Kidney epithelial cell (primary cell): ENCODE measurements around the gene DMXL2. TPM values are rescaled to one million over a fixed set of nuclear protein-coding genes. Genes with fewer than 3 reads are reported as not detected.
"Not testable (repeated sequence)": the region's sequence is repeated elsewhere in the genome, so short reads cannot be mapped to it uniquely, and the experiment has no call there.

Experiments
- DNase-seq: peaks from one replicate; pipeline ENCODE4 v3.0.0-alpha.2; 2010; ENCODE audit warnings: low read depth
- H3K27me3 ChIP-seq: 2 replicates; pipeline ENCODE4 v1.6.0; 2011; ENCODE audit warnings: low read length; ENCODE audit not compliant: control insufficient read depth, insufficient read depth
- H3K36me3 ChIP-seq: 2 replicates; pipeline ENCODE4 v1.5.1; 2011; ENCODE audit warnings: low read length; ENCODE audit not compliant: control insufficient read depth, insufficient read depth
- H3K4me3 ChIP-seq: 2 replicates; pipeline ENCODE4 v1.5.1; 2011; ENCODE audit warnings: low read depth, mild to moderate bottlenecking, control low read depth, low read length
- total RNA-seq: library from RNA; depleted of rRNA; stranded (reverse); fragments of >200 nt; gene quantifications from 2 replicates; pipeline ENCODE4 v1.2.3, GENCODE V29; 2015
- TF ChIP-seq, protein P1 (sequence below): IDR thresholded peaks from 2 replicates; pipeline ENCODE4 v1.5.1; 2011; ENCODE audit warnings: mild to moderate bottlenecking, moderate library complexity, low read length, control low read depth, inconsistent platforms; ENCODE audit not compliant: insufficient read depth, poor library complexity, severe bottlenecking

DMXL2 gene
- total RNA-seq, 1 donor from 2014 or later = 31.7 TPM

DNA sequence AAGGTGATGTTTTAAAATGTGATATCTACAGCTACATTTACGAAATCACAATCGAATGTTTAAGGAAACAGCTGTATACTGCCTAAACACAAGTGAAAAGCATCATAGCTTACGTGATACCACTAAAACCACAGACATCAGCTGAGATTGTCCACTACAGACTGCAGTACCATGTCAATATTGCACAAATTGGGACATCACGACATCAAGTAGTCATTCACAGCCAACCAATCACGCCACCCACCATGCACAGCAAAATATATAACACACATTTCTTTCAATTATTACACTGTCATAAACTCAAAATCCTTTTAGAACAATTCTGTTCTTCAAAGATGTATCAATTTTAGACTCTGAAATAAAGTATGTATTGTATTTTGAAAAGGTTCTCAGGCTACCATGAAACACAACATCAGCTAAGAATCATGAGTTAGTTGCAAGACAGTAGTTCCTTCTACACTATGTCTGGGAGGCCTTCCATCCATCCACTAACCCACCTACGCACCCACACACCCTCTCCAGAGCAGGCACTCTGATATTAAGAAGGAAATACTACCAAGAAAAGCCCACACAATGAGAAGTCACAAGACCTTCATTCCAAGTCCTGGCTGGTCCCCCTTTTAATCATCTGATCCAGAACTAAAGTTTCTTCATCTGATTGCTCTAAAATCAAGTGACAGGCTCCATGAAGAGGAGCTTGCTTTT is 3.1 kb downstream of the DMXL2 start:
- H3K36me3 ChIP-seq = no peaks in the 10 kb centered on the region
- no peak overlapping the region for H3K4me3 ChIP-seq
- TF ChIP-seq, protein P1, sequence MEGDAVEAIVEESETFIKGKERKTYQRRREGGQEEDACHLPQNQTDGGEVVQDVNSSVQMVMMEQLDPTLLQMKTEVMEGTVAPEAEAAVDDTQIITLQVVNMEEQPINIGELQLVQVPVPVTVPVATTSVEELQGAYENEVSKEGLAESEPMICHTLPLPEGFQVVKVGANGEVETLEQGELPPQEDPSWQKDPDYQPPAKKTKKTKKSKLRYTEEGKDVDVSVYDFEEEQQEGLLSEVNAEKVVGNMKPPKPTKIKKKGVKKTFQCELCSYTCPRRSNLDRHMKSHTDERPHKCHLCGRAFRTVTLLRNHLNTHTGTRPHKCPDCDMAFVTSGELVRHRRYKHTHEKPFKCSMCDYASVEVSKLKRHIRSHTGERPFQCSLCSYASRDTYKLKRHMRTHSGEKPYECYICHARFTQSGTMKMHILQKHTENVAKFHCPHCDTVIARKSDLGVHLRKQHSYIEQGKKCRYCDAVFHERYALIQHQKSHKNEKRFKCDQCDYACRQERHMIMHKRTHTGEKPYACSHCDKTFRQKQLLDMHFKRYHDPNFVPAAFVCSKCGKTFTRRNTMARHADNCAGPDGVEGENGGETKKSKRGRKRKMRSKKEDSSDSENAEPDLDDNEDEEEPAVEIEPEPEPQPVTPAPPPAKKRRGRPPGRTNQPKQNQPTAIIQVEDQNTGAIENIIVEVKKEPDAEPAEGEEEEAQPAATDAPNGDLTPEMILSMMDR = no peak
- H3K27me3 ChIP-seq = no peaks in the 10 kb centered on the region
- DNase-seq = no peak

DNA sequence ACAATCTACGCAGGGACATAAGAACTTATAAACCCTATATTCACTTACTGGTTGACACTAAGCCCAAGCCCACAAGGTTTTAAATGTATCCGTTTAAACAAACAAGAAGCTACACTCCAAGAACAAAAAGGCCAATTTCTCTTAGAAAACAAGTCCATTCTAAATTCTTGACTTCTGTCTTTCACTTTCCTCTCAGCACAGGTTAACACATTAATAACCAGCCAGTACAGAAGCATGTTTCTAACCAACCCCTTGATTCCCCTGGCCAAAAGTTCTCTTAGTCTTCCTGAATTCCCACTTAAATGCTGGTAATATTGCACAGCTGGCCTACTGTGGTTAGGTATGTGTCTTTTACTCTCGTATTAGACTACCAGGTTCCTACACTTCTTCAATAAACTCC is 4.7 kb downstream of the DMXL2 start:
- no peaks in the 10 kb centered on the region for H3K36me3 ChIP-seq
- TF ChIP-seq, protein P1 = no peak
- no peak for DNase-seq
- no peak overlapping the region for H3K4me3 ChIP-seq
- no peaks in the 10 kb centered on the region for H3K27me3 ChIP-seq

DNA sequence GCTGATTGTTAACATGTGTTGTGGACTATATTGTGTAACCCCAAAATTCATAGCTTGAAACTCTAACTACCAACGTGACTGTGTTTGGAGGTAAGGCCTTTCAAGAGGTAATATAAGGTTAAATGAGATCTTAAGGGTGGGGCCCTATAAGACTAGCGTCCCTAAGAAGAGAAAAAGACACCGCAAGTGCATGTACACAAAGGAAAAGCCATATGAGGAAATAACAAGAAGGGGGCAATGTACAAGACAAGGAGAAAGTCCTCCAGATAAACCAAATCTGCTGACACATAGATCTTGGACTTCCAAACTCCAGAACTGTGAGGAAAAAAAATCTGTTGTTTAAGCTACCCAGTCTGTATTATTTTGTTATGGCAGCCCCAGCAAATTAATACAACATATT is 8.6 kb downstream of the DMXL2 start:
- no peak overlapping the region for H3K4me3 ChIP-seq
- no peaks in the 10 kb centered on the region for H3K27me3 ChIP-seq
- TF ChIP-seq, protein P1 = no peak
- no peaks in the 10 kb centered on the region for H3K36me3 ChIP-seq
- DNase-seq = no peak

DNA sequence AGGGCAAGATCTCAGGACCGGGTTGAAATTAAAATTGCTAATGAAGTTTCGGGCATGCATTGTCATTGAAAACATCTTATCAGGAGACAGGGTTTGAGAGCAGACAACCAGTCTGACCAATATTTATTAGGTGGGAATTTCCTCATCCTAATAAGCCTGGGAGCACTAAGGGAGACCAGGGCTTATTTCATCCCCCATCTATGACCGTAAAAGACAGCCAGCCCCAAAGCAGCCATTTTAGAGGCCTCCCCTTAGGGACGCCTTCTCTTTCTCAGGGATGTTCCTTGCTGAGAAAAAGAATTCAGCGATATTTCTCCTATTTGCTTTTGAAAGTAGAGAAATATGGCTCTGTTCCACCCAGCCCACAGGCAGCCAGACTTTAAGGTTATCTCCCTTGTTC is 9.9 kb downstream of the DMXL2 start:
- not testable (repeated sequence) for DNase-seq, H3K36me3 ChIP-seq, H3K27me3 ChIP-seq, H3K4me3 ChIP-seq

DNA sequence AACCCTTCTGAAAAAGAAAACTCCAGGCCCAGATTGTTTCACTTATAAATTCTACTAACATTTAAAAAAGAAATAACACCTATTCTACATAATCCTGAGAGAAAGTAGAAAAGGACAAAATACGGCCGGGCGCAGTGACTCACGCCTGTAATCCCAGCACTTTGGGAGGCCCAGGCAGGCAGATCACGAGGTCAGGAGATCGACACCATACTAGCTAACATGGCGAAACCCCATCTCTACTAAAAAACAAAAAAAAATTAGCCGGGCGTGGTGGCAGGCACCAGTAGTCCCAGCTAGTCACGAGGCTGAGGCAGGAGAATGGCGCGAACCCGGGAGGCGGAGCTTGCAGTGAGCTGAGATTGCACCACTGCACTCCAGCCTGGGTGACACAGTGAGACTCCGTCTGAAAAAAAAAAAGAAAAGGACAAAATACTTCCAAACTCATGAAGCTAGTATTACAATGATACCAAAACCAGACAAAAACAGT is 19.1 kb downstream of the DMXL2 start:
- H3K4me3 ChIP-seq, H3K27me3 ChIP-seq, H3K36me3 ChIP-seq, DNase-seq: not testable (repeated sequence)

DNA sequence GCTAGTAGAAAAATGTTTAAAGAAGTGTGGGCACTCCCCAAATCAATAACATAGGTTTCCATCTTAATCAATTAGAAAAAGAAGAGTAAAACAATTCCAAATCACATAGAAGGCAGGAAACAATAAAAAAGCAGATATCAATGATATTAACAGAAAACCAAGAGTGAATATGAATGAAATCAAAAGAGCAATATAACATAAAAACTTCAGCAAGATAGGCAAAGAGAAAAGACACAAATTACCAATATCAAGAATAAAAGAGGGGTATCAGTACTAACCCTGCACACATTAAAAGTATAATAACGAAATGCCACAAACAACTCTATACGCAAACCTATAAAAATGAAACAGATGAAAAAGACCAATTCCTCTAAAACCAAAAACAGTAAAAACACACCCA is 19.6 kb downstream of the DMXL2 start:
- H3K36me3 ChIP-seq = no peaks in the 10 kb centered on the region
- no peak overlapping the region for H3K4me3 ChIP-seq
- TF ChIP-seq, protein P1 = no peak
- no peaks in the 10 kb centered on the region for H3K27me3 ChIP-seq
- no peak for DNase-seq

DNA sequence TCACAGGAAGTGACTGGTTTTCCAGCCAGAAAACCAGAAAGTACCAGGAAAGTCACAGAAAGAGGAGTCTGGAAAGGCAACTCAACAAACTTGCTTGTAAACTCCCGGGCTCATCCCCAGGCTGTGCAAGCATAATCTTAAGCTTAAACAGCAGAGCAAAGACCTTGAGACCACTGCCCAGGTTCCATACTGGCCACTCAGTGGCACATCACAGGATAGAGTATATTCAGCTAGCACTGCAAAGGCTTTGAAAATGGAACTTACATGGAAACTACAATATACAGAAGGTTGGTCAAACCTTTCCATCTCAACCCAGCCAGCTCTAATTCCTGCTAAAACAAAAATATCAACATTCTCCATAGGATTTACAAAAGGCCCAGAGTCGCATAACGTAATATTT is 20.1 kb downstream of the DMXL2 start:
- DNase-seq = no peak
- TF ChIP-seq, protein P1 = no peak
- Histone ChIP-seq H3K27me3 (no peaks in the 10 kb centered on the region), H3K36me3 (no peaks in the 10 kb centered on the region), H3K4me3 (no peak overlapping the region)
